Left ventricle myocardium inferior (tissue), 1 donor: ENCODE measurements around the gene NFKBIZ. TPM values are rescaled to one million over a fixed set of nuclear protein-coding genes. Genes with fewer than 3 reads are reported as not detected.

Source experiments
- DNase-seq: peaks from one replicate; pipeline ENCODE4 v3.0.0-alpha.2; 2020
- H3K27ac ChIP-seq: fragments of 200-600 bp; replicated peaks from 2 replicates; pipeline ENCODE4 v1.8.0; 2021
- H3K27me3 ChIP-seq: fragments of 200-600 bp; 2 replicates; pipeline ENCODE4 v1.8.0; 2021; ENCODE audit warnings: low read depth
- H3K36me3 ChIP-seq: fragments of 200-600 bp; 2 replicates; pipeline ENCODE4 v1.8.0; 2021
- H3K4me1 ChIP-seq: fragments of 200-600 bp; 2 replicates; pipeline ENCODE4 v1.8.0; 2021
- H3K4me3 ChIP-seq: fragments of 200-600 bp; 2 replicates; pipeline ENCODE4 v1.8.0; 2021; ENCODE audit warnings: mild to moderate bottlenecking, moderate library complexity
- H3K9me3 ChIP-seq: fragments of 200-600 bp; replicated peaks from 2 replicates; pipeline ENCODE4 v1.8.0; 2021
- CTCF ChIP-seq: fragments of 200-600 bp; IDR thresholded peaks from 2 replicates; pipeline ENCODE4 v1.8.0; 2021; ENCODE audit warnings: antibody characterized with exemption, mild to moderate bottlenecking, borderline replicate concordance
- intact Hi-C: fragments of 100-400 bp; cut with micrococcal nuclease; formaldehyde crosslinking; loops from one replicate; pipeline ENCODE4 v1.11.0; 2022
- total RNA-seq: library from RNA; stranded (reverse); fragmentation: NEBNext Ultra II Directional; extraction: Animal tissue kit (Norgen Biotek cat#: 25700); gene quantifications from one replicate; pipeline ENCODE4 v1.2.1, GENCODE V29; 2021
- donor health status: DM: no; HTN: yes; CAD: no; lungs with severe emphysema.

The NFKBIZ gene
- total RNA-seq, 1 donor from 2014 or later, result 15.0 TPM

GRCh38 chr3:101812895-101813294 lies 36.4 kb upstream of the NFKBIZ start:
- Histone ChIP-seq H3K27me3 (no peaks in the 10 kb centered on the region), H3K4me1 (peaks cover 45% of the 10 kb centered on the region), H3K27ac (no peak overlapping the region)

GRCh38 chr3:101813817-101814440 lies 35.4 kb upstream of the NFKBIZ start:
- TF ChIP-seq CTCF, result peak; percentile 67
- Histone ChIP-seq H3K36me3 (peaks cover 19% of the 10 kb centered on the region), H3K4me1 (peaks cover 45% of the 10 kb centered on the region), H3K4me3 (no peak overlapping the region), H3K9me3 (no peaks in the 10 kb centered on the region), H3K27me3 (no peaks in the 10 kb centered on the region), H3K27ac (peak overlapping the region; percentile 73)
- intact Hi-C loops, result no loop called here
- no peak for DNase-seq

More at GRCh38 chr3:101812895-101813294, 36.4 kb upstream of the NFKBIZ start:
- Histone ChIP-seq H3K36me3 (peaks cover 18% of the 10 kb centered on the region), H3K4me3 (no peak overlapping the region), H3K9me3 (no peaks in the 10 kb centered on the region)
- no peak for DNase-seq
- no peak for TF ChIP-seq CTCF
- intact Hi-C loops, result no loop called here

GRCh38 chr3:101814835-101815234 lies 34.5 kb upstream of the NFKBIZ start:
- intact Hi-C loops, result loop anchor here (5.0 kb wide), 1 partner anchor 137 kb away; no protein-coding TSS in a partner anchor
- Histone ChIP-seq H3K27ac (peak overlapping the region; percentile 73), H3K4me1 (peaks cover 37% of the 10 kb centered on the region), H3K27me3 (no peaks in the 10 kb centered on the region), H3K4me3 (no peak overlapping the region), H3K36me3 (peaks cover 28% of the 10 kb centered on the region), H3K9me3 (no peaks in the 10 kb centered on the region)
- DNase-seq, result no peak
- TF ChIP-seq CTCF, result no peak

GRCh38 chr3:101816215-101817149 lies 32.8 kb upstream of the NFKBIZ start:
- intact Hi-C loops, result loop anchor here (5.0 kb wide), 1 partner anchor 136 kb away; no protein-coding TSS in a partner anchor
- no peak overlapping the region for H3K4me3 ChIP-seq
- H3K4me1 ChIP-seq, result peaks cover 26% of the 10 kb centered on the region
- DNase-seq, result no peak
- H3K9me3 ChIP-seq, result no peaks in the 10 kb centered on the region
- no peak for TF ChIP-seq CTCF
- H3K36me3 ChIP-seq, result peaks cover 44% of the 10 kb centered on the region
- no peaks in the 10 kb centered on the region for H3K27me3 ChIP-seq
- peak overlapping the region; percentile 73 for H3K27ac ChIP-seq

- peaks cover 58% of the 10 kb centered on the region for H3K36me3 ChIP-seq
- H3K4me1 ChIP-seq, result peaks cover 26% of the 10 kb centered on the region
- H3K4me3 ChIP-seq, result no peak overlapping the region
- DNase-seq, result no peak
- H3K27me3 ChIP-seq, result no peaks in the 10 kb centered on the region
- intact Hi-C loops, result loop anchor here (5.0 kb wide), 1 partner anchor 134 kb away; no protein-coding TSS in a partner anchor
- H3K9me3 ChIP-seq, result no peaks in the 10 kb centered on the region
- TF ChIP-seq CTCF, result no peak
- no peak overlapping the region for H3K27ac ChIP-seq
Measured at GRCh38 chr3:101817992-101818391, 31.3 kb upstream of the NFKBIZ start.
